ENCODE measurements around the gene NUSAP1.
A peak's percentile ranks its signal among the peaks of the same experiment; 100 is the strongest.
"Not testable (repeated sequence)": the region's sequence is repeated elsewhere in the genome, so short reads cannot be mapped to it uniquely, and the experiment has no call there.

NUSAP1 gene

DNA sequence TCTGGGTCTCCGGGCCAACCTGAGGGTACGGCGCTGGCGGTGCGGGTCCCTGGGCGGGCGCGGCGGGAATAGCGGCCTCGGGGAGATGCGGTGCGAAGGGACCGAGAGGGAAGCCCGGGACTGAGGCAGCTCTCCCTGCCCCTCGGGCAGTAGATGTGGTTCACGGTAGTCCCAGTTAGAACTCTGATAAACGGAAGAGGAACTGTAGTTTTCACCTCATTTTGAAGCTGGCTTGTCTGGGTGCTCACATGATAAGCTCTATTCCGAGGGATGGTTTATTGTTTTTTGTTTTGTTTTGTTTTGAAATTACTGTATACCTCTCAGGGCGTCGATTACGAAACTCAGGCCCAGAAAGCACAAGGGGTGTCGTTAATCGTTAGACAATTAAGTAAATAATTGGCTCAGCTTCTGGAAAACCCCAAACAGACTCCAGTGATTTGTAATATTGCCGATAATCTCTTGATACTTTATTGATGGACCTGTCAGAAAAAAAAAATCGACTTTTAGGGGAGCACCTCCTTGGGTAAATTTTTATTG lies 413 bp downstream of the NUSAP1 start:
- DNase-seq: peak; percentile 49

- DNase-seq: no peak
Measured at GRCh38 chr15:41334293-41335120, 1.8 kb downstream of the NUSAP1 start.

- peak; percentile 17 for DNase-seq
Measured at GRCh38 chr15:41336549-41336948, 3.9 kb downstream of the NUSAP1 start.

DNA sequence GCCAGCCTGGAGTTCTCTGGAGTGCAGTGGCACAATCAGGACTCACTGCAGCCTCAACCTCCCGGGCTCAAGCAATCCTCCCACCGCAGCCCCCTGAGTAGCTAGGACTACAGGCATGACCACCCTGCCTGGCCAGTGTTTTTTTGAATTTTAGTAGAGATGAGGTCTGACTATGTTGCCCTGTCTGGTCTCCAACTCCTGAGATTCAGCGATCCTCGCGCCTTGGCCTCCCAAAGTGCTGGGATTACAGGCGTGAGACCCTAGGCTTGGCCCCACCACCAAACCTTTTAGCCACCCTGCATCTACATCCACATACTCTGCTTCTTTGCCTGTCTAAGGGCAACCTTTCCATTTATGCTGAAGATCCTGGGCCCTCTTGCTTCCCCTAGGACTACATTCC lies 4.4 kb downstream of the NUSAP1 start:
- no peak for DNase-seq

GRCh38 chr15:41337631-41338522 lies 5.2 kb downstream of the NUSAP1 start:
- no peak for DNase-seq

GRCh38 chr15:41340189-41340695 lies 7.6 kb downstream of the NUSAP1 start:
- DNase-seq: no peak

DNA sequence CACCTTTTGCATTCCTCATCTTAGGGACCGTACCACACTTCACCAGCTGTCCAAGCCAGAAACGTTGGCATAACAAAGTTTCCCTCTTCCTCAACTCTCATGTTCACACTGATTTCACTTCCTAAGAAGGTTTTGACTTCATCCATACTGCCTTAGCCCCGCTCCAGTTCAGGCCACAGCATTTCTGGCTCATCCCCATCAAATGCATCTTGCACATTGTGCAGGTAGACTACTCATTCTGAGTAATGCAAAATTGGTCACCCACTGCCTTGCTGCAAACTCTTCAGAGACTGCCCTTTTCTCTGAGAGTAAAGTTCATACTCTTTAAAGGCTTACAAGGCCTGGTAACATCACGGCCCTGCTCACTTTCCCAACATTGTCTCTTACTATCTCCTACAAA lies 8.8 kb downstream of the NUSAP1 start:
- DNase-seq: no peak

- no peak for DNase-seq
Measured at GRCh38 chr15:41347236-41347635, 14.6 kb downstream of the NUSAP1 start.

- no peak for DNase-seq
Measured at GRCh38 chr15:41350057-41350717, 17.5 kb downstream of the NUSAP1 start.

GRCh38 chr15:41354371-41354770 lies 21.7 kb downstream of the NUSAP1 start:
- no peak for DNase-seq

DNA sequence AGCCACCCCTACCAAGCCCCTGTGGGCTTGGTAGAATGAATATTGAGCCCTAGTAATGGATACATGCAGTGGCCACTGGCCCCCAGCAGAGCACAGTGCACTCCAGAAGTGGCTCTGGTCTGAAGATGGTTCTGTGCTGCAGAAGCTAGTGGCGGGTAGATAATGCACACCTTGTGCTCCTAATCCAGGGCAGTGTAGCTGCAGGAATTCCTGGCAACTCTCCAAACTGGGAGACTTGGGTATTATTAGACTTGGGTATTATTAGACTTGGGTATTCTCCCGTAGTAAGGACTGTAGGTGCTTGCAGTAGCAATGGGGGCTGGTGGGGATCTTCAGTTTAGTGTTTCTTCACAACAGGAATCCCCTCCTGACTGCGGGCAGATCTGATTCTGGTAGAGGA lies 34.7 kb downstream of the NUSAP1 start:
- no peak for DNase-seq

DNA sequence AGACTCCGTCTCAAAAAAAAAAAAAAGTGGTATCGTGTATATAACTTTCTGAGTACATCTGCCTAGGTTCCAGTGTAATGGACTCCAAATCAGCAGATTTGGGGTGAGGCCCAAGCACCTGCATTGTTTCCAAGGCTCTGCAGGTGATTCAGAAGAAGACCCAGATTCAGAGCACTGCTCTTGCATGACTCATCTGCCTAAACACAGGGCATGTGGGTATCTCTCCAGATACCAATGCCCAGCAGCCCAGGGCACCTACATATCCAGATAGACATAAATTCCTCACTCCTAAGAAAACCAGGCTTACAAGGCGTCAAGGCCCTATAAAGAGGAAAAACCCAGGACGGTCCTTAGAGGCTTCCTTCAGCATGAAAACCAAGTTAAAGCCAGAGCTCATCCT lies 45.3 kb downstream of the NUSAP1 start:
- DNase-seq: no peak

DNA sequence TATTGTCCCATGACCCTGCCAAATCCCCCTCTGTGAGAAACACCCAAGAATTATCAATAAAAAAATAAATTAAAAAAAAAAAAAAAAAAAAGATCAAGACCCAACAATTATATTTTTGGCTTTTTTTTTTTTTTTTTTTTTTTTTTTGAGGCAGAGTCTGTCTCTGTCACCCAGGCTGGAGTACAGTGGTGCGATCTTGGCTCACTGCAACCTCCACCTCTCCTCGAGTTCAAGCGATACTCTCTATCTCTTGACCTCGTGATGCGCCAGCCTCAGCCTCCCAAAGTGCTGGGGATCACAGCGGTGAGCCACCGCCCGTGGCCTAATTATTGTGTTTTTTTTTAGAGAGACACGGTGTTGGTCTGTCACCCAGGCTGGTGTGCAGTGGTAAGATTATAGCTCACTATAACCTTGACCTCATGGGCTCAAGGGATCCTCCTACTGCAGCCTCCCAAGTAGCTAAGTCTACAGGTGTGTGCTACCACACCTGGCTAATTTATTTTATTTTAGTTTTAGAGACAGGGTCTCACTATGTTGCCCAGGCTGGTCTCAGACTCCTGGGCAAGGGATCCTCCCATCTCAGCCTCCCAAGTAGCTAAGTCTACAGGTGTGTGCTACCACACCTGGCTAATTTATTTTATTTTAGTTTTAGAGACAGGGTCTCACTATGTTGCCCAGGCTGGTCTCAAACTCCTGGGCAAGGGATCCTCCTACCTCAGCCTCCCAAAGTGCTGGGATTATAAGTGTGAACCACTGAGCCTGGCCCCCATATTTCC lies 51.5 kb downstream of the NUSAP1 start:
- DNase-seq: not testable (repeated sequence)

DNA sequence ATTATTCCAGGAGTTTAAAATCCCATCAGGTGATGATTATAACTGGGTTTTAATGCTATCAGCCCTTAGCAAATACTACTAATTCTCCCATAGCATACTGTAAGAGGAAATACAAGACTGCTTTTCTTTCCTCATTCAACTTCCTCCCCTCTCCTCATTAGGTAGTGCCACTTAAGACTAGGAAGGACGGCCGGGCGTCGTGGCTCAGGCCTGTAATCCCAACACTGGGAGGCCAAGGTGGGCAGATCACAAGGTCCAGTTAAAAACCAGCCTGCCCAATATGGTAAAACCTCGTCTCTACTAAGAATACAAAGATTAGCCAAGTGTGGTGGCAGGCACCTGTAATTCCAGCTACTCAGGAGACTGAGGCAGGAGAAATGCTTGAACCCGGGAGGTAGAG lies 55.0 kb downstream of the NUSAP1 start:
- DNase-seq: no peak

- no peak for DNase-seq
Measured at GRCh38 chr15:41392659-41393058, 60.0 kb downstream of the NUSAP1 start.

DNA sequence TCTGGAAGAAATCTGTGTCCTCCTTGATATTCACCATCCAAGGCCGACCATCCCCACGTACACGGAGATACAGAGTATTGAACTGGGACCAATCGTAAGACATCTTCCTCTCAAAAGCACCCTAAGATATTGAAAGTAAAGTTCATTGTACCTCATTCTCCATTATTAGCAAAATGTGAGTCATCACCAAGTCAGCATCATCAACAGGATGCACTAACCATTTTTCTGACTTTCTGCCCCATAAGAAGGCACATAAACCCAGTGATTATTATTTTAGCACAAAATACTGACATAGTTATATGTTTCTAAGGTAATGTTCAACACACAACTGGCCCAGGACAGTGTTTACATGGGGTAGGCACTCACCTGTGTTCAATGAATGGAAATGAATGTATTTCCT lies 62.2 kb downstream of the NUSAP1 start:
- DNase-seq: no peak

GRCh38 chr15:41396111-41396510 lies 63.4 kb downstream of the NUSAP1 start:
- no peak for DNase-seq

DNA sequence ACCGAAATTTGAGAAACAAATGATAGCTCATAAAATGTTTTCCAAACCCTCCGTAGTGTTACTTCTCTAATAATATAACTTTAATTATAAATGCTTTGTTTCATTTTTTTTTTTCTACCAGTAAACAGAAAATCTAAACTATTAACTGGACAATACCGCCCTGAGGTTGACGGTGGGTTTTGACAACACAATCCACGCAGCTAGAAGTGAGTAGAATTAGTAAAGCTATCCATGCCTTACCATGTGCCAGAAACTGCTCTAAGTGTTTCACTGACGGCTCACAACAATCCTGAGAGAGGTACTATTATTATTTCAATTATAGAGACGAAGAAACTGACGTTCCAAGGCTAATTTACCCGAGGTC lies 69.2 kb downstream of the NUSAP1 start:
- DNase-seq: no peak

DNA sequence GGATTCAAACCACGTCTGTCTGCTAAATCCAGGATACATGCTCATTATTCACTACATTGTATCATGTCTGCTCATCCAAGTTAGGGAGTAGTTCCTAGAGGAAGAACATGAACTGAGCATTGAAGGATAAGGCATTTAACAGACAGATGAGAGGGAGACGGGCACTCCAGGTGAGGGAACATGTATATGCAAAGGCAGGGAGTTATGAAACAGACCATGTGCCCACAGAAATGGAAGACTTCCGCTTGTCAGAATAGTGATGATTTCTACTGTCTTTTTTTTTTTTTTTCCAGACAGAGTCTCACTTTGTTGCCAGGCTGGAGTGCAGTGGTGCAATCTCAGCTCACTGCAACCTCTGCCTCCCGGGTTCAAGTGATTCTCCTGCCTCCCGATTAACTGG lies 74.7 kb downstream of the NUSAP1 start:
- DNase-seq: no peak

GRCh38 chr15:41408234-41408641 lies 75.6 kb downstream of the NUSAP1 start:
- no peak for DNase-seq

DNA sequence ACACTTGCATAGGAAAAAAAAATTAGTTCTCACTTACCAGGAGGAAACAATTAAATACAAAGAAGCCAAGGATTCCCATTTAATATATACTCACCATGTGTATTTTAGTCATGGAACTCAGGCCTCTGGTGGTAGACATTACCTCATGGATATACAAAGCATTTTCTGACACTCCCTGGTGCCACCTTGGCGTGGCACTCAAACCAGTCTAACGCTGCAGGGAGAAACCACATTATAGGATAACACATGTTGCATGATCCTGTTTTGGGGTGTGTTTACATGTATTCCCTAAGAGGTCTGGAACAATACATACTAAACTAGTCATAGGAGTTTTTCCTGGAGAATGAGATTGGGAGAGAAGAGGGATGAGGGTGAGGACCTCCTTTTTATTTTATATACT lies 78.3 kb downstream of the NUSAP1 start:
- no peak for DNase-seq

GRCh38 chr15:41411441-41411840 lies 78.8 kb downstream of the NUSAP1 start:
- no peak for DNase-seq
